Activated CD4-positive, alpha-beta T cell treated with anti-CD3 and anti-CD28 coated beads, Interleukin-2, amount 50 U/mL, for 1 hour (primary cell): ENCODE data around the gene CRYBA2.

ENCODE experiments used
- DNase-seq: peaks from one replicate; pipeline ENCODE4 v3.0.0-alpha.2; 2020

The CRYBA2 gene

DNA sequence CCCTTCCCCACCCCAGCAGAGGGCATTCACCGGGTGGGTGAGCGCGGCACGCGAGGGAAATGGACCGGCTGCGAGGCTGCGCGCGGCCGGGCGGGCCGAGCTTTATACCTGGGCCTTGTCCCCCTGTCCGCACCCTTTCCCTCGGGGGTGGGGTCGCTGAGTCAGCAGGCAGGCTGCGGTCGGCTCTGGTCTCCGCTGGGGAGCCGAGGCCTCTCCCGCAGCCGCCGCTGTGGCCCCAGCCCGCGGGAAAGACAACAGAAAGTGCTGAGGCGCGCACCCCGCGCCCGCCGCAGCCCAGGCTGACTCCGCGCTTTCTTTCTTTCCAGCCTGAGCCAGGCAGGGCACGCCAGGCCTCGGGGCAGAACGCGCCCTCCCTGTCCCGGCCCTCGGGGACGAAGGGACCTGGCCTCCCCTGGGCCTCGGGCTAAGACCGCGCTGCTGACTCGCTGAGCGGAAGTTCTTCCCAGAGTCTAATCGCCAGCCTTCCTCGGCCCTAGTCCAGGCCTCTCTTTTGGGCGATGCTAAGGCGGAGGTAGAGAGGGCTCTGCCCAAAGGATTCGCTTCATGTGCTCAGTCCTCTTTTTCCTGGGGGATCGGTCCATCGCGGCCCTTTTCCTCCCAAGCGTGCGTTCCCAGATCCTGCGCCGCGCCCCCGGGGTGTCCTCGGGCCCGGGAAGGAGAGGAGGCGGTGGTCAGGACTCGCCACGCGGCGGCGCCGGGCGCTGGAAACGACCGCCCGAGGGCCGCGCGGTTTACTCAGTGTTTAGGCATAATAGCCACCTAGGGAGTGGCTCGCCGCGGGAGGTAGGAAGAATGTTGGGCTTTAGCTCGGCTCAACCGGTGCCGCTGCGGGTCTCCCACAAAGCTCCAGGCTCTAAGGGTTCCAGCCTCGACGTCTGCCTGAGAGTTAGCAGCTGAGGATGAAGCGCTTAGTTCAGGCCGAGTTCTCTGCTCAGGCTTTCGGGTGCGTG, at the start of gene CRYBA2:
CRYBA2 (minus strand) TSS at position 78 of the 971 bp plus-strand sequence. CDS start 246 bp downstream, outside the sequence.
- no peak for DNase-seq

DNA sequence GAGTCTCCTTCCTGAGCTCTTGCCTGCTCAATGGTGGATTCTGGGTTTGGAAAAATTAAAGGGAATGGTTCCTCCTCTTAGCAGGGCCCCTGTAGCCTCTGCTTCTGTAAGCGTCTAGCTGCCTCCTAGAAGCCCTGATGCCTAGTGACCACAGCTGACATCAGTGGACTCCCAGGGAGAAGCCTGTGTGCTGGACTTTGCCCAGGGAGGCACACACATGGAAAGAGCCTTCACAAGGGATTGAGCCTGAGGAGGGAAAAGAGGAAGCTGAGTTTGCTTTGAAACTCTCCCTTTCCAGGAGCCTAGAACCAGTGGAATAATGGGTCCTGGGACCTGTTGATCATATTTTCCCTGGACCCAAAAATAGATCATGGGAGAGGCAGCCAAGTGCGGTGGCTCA, 49.5 kb upstream of the CRYBA2 start:
- DNase-seq = no peak

DNA sequence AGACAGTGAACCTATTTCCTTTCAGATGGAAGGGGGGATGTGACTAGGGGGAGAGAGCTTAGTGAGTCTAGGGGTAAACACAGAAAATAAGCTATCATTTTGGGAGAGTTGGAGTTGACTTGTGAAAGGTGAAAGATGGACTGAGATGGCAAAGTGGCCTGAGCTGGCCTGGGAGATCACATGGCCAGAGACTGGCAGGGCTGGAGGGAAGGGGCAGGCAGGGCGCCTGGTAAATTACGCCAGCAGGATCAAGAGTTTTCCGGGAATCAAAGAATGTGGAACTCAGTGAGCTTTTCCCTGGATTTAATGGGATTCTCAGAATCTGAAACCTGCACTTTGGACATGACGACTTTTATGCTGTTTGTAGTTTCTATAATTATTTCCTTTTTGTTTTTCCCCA, 48.9 kb upstream of the CRYBA2 start:
- no peak for DNase-seq

GRCh38 chr2:219041252-219041651, 48.0 kb upstream of the CRYBA2 start, which contains the start of gene CFAP65:
Gene CFAP65 (minus strand): TSS chr2:219041516. CDS start chr2:219039048, 2,468 bp downstream.
- DNase-seq = no peak

- no peak for DNase-seq
These were observed 45.4 kb upstream of the CRYBA2 start for GRCh38 chr2:219038600-219038999.

DNA sequence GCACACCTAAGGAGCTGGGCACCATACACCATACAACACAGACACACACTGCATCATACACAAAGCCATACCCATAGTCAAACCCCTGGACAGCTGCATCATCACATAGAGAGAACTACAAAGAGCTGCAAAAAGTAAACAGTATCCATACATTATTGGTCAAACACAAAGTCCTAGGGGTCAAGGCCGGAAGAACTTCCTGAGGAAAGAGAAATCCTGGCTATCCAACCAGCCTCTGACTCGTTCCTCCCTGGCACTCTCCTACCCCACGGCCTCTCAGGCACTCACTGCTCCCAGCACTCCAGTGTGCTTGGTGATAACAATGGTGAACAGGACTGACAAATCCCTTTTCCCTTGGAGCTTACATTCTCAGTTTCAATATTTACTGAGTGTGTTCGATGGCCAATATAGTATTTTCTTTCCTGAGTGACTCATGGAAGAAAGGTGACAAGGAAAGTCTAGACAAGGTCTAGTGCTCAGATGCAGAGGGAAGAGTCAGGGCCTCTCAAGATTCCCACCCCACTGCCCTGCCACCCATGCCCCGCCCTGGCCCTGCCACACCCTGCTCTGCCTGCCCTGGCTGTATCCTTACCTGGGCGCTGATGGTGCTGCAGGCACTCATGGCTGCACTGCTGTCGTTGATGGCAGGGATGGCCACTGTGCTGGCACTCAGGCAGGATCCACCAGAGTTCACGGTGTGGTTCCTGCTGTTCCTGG, 44.7 kb upstream of the CRYBA2 start:
- DNase-seq = no peak

DNA sequence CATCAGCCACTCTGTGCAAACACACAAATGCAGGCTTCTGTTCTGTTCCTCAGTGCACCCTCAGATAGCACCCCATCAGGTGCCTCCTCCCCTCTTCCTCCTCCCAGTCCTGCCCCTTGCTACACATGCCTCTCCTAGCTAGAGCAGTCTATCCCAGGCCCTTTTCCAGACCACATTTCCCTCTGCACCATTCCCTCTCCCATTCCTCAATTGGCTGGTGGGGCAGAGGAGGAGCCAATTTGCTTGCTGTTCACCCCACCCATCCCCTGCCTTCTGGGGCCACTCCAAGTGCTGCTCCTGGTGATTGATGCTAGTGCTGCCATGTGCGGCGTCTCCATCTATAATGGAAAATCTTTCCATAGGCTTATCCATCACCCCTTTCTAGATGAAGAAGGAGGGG, 42.7 kb upstream of the CRYBA2 start:
- no peak for DNase-seq

DNA sequence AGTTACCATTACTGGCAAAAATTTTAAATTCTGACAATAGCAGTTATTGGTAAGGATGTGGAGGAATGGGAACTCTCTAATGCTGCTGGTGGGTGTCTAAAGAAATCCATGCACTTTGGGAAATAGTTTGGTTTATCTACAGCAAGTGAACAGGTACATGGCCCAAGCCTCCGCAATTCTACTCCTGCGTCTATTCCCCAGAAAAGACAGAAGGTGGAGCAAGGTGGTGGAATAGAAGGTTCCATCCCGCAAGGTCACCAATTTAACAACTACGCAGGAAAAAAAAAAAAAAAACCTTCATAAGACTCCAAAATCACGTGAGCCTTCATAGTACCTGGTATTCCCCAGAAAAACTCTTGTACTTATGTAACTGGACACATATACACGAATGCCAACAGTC, 41.6 kb upstream of the CRYBA2 start:
- no peak for DNase-seq

- DNase-seq = no peak
These were observed 39.0 kb upstream of the CRYBA2 start for GRCh38 chr2:219032051-219032745.

DNA sequence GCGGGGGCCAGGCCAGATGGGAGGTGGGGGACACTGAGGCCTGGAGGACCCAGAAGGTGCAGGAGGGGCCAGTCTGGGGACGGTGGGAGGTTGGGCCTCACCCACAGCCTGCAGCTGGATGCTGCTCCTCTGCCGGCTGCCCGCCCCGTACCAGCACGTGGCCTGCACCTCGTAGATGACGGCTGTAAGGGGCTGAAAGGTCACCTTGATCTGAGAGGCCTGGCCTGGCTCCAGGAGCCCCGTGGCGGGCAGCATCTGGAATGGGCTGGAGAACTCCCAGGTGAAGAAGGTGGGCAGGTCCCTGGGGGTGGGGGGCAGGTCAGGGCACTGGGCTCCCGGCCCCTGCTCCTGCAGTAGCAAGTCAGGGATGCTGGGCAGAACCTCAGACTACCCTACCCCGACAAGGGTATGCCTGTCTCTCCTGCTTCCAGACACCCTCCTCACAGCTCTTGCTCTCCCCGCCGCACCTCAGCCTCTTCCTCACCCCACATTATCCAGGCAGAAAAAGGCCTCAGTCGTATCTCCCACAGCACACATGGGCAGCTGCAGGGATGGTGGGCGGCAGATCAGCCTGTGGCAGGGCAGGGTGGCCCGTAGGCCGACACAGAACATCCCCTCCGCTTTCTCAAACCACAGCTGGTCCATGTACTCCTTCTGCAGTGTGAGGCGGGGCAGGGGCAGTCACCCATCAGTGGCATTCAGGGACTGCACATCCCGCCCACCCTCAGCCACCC, 38.0 kb upstream of the CRYBA2 start:
- no peak for DNase-seq

- DNase-seq = no peak
These were observed 37.1 kb upstream of the CRYBA2 start for GRCh38 chr2:219030177-219030940.

DNA sequence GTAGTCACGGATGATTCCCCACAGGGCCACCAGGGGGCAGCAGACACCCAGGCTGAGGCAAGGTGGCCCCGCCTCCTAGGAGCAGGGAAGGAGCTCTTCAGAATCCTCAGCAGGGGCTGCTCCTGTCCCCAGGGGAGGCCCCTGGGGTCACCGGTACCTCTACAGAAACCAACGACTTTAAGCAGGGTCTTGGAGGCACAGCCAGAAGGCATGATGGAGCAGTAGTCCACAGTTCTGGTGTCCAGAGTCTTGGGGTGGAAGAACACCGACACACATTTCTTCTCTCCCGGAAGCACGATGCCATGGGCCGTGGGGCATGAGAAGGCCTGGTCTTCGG, 36.6 kb upstream of the CRYBA2 start:
- DNase-seq = peak; percentile 73

GRCh38 chr2:219028996-219029828, 36.0 kb upstream of the CRYBA2 start:
- no peak for DNase-seq

DNA sequence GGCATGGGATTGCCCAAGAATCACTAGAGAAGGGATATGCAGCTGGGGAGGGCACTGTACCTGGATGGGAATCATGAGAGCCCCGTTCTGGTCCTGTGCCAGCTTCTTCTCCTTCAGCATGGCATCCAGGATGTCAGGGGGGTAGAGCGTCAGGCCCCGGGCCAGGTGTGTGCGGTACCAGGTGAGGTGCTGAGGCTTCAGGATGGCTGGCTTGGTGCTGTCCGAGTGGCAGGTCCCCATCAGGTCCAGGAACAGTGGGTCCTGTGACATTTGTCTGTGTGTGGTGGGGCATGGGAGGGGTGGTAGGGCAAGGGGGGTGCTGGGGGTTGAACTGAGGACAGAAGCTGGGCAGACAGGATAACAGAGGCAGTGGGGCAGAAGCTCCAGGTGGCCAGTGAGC, 34.9 kb upstream of the CRYBA2 start:
- DNase-seq = no peak

DNA sequence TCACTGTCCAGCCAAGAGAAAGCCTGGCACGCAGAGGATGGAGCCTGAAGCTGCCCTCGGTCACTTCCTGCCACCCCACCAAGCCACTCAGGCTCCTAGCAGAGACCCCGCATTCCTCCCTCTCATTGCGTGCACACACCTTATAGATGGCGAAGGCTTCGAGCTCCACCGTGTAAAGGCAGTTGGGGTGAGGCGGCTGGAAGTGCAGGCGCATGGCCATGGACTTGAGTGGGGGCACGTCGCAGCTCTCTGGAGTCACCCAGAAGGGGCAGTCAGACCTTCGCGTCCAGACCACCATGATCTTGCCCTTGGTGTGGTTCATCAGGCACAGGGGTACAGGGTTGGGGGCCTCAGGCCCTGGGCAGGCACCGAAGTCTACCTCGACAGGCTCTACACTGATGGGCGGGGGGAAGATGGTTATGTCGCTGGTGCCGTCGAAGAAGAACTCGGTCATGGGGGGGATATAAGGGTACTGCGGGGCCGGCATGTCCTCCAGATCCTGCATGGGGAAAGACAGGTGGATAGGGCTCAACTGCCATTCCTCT, 34.4 kb upstream of the CRYBA2 start:
- DNase-seq = no peak

DNA sequence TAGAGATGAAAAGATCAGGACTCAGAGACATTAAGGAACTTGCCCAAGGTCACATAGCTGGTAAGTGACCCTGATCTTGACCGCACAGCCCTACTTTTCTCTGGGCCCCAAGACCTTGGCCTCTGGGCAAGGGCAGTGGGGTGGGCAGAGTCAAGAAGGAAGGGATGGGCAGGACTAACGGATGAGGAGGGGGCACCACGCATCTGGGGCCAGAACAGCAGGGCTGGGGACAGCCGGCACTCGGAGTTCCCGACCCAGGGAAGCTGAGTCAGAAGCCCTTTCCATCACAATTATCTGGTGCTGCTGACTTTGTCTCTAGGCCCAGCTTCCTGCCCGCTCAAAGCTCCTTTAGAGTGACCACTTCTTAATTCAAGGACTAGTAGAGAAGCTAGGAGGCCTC, 33.7 kb upstream of the CRYBA2 start:
- DNase-seq = no peak

- DNase-seq = no peak
These were observed 32.7 kb upstream of the CRYBA2 start for GRCh38 chr2:219025637-219026585.

GRCh38 chr2:219024059-219024458, 30.8 kb upstream of the CRYBA2 start:
- no peak for DNase-seq

DNA sequence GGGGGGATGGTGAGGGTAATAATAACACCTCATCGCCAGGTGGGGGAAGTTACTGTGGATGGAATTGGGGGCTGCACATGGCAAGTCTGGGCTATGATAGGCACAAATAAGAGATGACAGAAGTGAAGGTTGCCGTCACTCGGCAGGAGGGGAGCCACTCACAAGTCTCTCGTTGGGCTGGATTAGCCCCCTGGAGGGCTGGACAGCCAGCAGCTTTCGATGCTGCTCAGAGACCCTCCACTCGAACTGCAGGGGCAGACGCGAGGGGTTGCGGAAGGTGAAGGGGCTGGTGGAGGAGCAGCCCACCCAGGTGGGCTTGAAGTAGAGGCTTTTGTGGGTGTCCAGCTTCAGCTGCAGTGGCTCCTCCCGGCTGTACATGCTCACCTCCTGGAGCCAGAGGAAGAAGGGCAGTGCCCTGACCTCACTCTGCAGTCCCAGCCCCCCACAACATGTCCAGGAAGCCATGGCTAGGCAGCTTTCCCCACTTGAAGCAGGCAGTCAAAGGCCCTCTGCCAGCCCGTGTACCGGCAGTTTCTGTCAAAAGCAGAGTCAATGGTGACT, 29.9 kb upstream of the CRYBA2 start:
- no peak for DNase-seq
